Measurements from ENCODE around the gene SPEF1. TPM values are rescaled to one million over a fixed set of nuclear protein-coding genes. Genes with fewer than 3 reads are reported as not detected.

The SPEF1 gene
- total RNA-seq, 1 donor from 2014 or later: under 0.01 TPM

GRCh38 chr20:3733119-3733995, 47.9 kb downstream of the SPEF1 start:
- H3K4me3 ChIP-seq (ENCODE audit: low read depth, low read length): no peak overlapping the region
- FAIRE-seq (no peak), DNase-seq (ENCODE audit: low read depth) (no peak)
- H3K27me3 ChIP-seq (ENCODE audit: control insufficient read depth, insufficient read depth, low read length): peaks cover 2% of the 10 kb centered on the region
- no peaks in the 10 kb centered on the region for H3K36me3 ChIP-seq (ENCODE audit: control insufficient read depth, insufficient read depth, low read length)
- TF ChIP-seq CTCF (IDR thresholded peaks at IDR 0.05; ENCODE audit: insufficient read depth, low read length, severe bottlenecking): no peak

- FAIRE-seq: no peak
- Histone ChIP-seq H3K27me3 (ENCODE audit: control insufficient read depth, insufficient read depth, low read length) (peaks cover 3% of the 10 kb centered on the region), H3K4me3 (ENCODE audit: low read depth, low read length) (no peak within 1 kb of the TSS), H3K36me3 (ENCODE audit: control insufficient read depth, insufficient read depth, low read length) (no peaks in the 10 kb centered on the region)
- no peak for DNase-seq (ENCODE audit: low read depth)
- TF ChIP-seq CTCF (IDR thresholded peaks at IDR 0.05; ENCODE audit: insufficient read depth, low read length, severe bottlenecking): no peak
Measured at GRCh38 chr20:3732327-3733118, 48.7 kb downstream of the SPEF1 start, which contains the start of gene HSPA12B. Gene HSPA12B (plus strand): TSS chr20:3732685. CDS start chr20:3738675, 5,990 bp downstream.

- Histone ChIP-seq H3K27me3 (ENCODE audit: control insufficient read depth, insufficient read depth, low read length) (peaks cover 3% of the 10 kb centered on the region), H3K4me3 (ENCODE audit: low read depth, low read length) (no peak overlapping the region)
- FAIRE-seq: no peak
Measured at GRCh38 chr20:3731944-3732326, 49.3 kb downstream of the SPEF1 start.

GRCh38 chr20:3730803-3731672, 50.2 kb downstream of the SPEF1 start:
- FAIRE-seq: no peak

More at GRCh38 chr20:3731944-3732326, 49.3 kb downstream of the SPEF1 start:
- no peak for DNase-seq (ENCODE audit: low read depth)
- TF ChIP-seq CTCF (IDR thresholded peaks at IDR 0.05; ENCODE audit: insufficient read depth, low read length, severe bottlenecking): no peak
- H3K36me3 ChIP-seq (ENCODE audit: control insufficient read depth, insufficient read depth, low read length): no peaks in the 10 kb centered on the region

More at GRCh38 chr20:3730803-3731672, 50.2 kb downstream of the SPEF1 start:
- no peak overlapping the region for H3K4me3 ChIP-seq (ENCODE audit: low read depth, low read length)
- no peak for TF ChIP-seq CTCF (IDR thresholded peaks at IDR 0.05; ENCODE audit: insufficient read depth, low read length, severe bottlenecking)
- H3K27me3 ChIP-seq (ENCODE audit: control insufficient read depth, insufficient read depth, low read length): peaks cover 4% of the 10 kb centered on the region
- no peaks in the 10 kb centered on the region for H3K36me3 ChIP-seq (ENCODE audit: control insufficient read depth, insufficient read depth, low read length)
- no peak for DNase-seq (ENCODE audit: low read depth)
